ENCODE measurements around the gene BST2.

- TF ChIP-seq JUN (IDR thresholded peaks at IDR 0.05; ENCODE audit: low read depth, low read length) (no peak), FOSL1 (IDR thresholded peaks at IDR 0.05; ENCODE audit: insufficient read depth, low read depth, low read length) (no peak), POLR2AphosphoS5 (IDR thresholded peaks at IDR 0.05; ENCODE audit: low read depth, low read length) (no peak), BRCA1 (IDR thresholded peaks at IDR 0.05; ENCODE audit: low read depth, low read length) (no peak), RAD21 (IDR thresholded peaks at IDR 0.05 in 1 of 2, conservative IDR thresholded peaks at IDR 0.05 in 1 of 2; ENCODE audit: low read depth in 2 of 2, low read length in 2 of 2) (no peak), POLR2A (IDR thresholded peaks at IDR 0.05; ENCODE audit: control extremely low read depth in 1 of 2, low read depth in 2 of 2, low read length in 2 of 2) (no peak), SP2 (IDR thresholded peaks at IDR 0.05; ENCODE audit: low read length) (no peak), SIX5 (IDR thresholded peaks at IDR 0.05; ENCODE audit: low read depth, low read length) (no peak), RFX5 (IDR thresholded peaks at IDR 0.05; ENCODE audit: borderline replicate concordance, low read depth, low read length) (no peak)
- TF ChIP-seq, protein P1, sequence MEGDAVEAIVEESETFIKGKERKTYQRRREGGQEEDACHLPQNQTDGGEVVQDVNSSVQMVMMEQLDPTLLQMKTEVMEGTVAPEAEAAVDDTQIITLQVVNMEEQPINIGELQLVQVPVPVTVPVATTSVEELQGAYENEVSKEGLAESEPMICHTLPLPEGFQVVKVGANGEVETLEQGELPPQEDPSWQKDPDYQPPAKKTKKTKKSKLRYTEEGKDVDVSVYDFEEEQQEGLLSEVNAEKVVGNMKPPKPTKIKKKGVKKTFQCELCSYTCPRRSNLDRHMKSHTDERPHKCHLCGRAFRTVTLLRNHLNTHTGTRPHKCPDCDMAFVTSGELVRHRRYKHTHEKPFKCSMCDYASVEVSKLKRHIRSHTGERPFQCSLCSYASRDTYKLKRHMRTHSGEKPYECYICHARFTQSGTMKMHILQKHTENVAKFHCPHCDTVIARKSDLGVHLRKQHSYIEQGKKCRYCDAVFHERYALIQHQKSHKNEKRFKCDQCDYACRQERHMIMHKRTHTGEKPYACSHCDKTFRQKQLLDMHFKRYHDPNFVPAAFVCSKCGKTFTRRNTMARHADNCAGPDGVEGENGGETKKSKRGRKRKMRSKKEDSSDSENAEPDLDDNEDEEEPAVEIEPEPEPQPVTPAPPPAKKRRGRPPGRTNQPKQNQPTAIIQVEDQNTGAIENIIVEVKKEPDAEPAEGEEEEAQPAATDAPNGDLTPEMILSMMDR (IDR thresholded peaks at IDR 0.05; ENCODE audit: control extremely low read depth in 1 of 3, insufficient read depth in 1 of 3, low read depth in 1 of 3, low read length in 3 of 3) = no peak
These were observed 13.3 kb upstream of the BST2 start for GRCh38 chr19:17418710-17419109.

All from H1 (cell line).